ENCODE results near the gene FBXO24.

GRCh38 chr7:100538348-100538653 is 47.8 kb upstream of the FBXO24 start:
- TF ChIP-seq, protein P1, sequence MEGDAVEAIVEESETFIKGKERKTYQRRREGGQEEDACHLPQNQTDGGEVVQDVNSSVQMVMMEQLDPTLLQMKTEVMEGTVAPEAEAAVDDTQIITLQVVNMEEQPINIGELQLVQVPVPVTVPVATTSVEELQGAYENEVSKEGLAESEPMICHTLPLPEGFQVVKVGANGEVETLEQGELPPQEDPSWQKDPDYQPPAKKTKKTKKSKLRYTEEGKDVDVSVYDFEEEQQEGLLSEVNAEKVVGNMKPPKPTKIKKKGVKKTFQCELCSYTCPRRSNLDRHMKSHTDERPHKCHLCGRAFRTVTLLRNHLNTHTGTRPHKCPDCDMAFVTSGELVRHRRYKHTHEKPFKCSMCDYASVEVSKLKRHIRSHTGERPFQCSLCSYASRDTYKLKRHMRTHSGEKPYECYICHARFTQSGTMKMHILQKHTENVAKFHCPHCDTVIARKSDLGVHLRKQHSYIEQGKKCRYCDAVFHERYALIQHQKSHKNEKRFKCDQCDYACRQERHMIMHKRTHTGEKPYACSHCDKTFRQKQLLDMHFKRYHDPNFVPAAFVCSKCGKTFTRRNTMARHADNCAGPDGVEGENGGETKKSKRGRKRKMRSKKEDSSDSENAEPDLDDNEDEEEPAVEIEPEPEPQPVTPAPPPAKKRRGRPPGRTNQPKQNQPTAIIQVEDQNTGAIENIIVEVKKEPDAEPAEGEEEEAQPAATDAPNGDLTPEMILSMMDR (IDR thresholded peaks at IDR 0.05), result no peak
- no peak for TF ChIP-seq POLR2A (IDR thresholded peaks at IDR 0.05)

All from right lobe of liver (tissue), 4 donors.